HL-60 (cell line): ENCODE data around the gene POLD3.

Experiments used
- CTCF ChIP-seq: IDR thresholded peaks from one replicate; pipeline ENCODE4 v1.5.1; 2011; ENCODE audit warnings: low read length, control low read depth, inconsistent platforms; ENCODE audit not compliant: insufficient read depth
- GABPA ChIP-seq: IDR thresholded peaks from 2 replicates; pipeline ENCODE4 v1.6.1; 2012; ENCODE audit warnings: low read depth
- POLR2AphosphoS5 ChIP-seq: IDR thresholded peaks from 2 replicates; pipeline ENCODE4 v1.6.1; 2012; ENCODE audit warnings: low read depth
- REST ChIP-seq: IDR thresholded peaks from 2 replicates; pipeline ENCODE4 v1.6.1; 2012; ENCODE audit warnings: low read depth; ENCODE audit not compliant: insufficient replicate concordance
- SPI1 ChIP-seq: IDR thresholded peaks from 2 replicates; pipeline ENCODE4 v1.6.1; 2012; ENCODE audit warnings: low read depth, mild to moderate bottlenecking, borderline replicate concordance

DNA sequence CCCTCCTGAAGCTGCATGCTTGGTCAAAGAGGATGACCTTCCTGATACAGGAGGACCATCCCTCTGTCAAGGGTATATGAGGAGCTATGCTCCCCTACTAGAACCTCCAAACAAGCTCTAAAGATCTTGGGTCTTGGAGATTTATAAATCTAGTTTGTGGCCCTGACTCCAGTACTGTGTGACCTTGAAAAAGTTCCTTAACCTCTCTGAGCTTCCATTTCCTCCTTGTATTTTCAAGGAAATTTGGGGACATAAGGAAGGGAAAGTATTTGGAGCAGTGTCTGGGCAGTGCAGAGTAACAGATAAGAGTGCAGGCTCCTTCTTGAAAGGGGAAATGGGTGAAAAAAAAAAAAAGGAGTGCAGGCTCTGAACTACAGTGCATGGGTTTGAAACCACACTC, 93.0 kb downstream of the POLD3 start:
- TF ChIP-seq CTCF (no peak), SPI1 (no peak), REST (no peak), POLR2AphosphoS5 (no peak), GABPA (no peak)
